Ramos (cell line): Measurements from ENCODE around the gene CLOCK.

Source experiments
- in situ Hi-C: fragments of 300-500 bp; cut with MboI; formaldehyde crosslinking; loops from one replicate; pipeline ENCODE4 v1.14.3; 2022; ENCODE audit warnings: low sequenced_read_pairs; ENCODE audit not compliant: unreplicated experiment

The CLOCK gene

DNA sequence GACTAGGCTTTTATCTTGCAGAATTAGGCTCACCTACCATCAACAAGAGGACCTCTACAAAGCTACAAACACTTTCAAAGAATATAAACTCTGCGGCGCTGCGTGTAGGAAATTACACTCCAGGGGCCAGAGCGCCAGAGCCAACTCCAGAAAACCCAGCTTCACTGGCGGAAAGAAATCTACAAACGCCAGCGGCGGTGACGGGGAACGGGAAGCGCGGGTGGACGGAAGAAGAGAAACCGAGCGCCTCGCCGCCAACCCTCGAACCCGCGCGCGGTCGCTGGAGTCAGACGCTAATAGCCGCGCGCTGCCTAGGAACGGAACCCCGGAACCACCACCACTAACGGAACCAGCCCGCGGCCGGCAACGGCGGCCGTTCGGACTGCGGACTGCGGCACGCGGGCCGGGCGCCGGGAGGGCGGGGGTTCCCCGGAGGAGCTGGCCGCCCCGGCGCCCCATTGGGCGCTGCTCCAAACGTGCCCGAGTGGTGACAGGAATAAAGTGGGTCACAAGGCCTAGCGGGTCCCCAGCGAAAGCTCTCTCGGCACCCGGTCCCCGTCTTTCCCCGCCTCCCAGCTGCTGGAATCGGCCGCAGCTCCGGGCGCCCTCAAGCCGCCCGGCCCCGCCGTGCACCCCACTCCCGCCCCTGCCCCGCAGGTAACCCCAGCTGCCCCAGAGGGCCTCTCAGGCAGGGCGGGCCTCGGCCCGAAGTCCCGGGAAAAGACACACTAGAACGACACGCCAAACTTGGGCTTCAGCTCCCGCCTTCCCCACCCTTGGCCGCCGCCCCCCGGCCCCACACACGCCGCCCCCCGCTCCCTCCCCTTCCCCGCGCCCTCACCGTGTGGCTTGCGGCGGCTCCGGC, 836 bp downstream of the CLOCK start:
- in situ Hi-C loops, result no loop called here

DNA sequence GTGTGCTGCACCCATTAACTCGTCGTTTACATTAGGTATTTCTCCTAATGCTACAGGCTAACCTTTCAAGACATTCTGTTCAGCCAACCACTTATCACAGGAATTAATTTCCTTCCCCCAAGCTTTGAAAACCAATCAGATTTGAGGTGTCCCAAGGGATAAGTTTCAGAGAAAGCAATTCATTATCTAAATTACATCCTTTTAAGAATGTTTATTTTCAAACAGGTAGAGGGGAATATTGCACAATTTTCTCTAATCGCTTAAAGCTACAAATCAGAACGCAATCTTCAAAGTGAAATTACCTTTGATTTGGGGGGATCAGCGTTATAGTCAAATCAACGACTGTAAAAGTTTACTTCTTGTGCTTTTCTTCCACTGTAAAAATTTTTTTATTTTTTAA, 1.6 kb downstream of the CLOCK start:
- in situ Hi-C loops, result no loop called here

DNA sequence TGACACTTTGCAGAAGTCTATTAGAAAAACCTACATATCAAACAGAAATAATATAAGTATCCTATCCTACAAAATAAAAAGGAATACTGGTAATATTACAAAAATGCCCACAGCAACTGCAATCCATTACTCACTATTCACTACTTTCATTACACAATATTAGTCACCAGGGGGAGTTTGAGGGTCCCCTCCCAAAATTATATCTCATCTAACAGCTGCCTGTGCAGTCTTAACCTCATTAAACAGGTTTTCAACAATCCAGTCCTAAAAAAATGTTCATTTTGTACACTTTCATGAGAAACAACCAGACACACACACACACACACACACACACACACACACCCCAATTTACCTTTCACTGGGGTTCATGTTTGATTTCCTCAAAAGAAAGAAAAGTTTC, 2.9 kb downstream of the CLOCK start:
- in situ Hi-C loops, result no loop called here

DNA sequence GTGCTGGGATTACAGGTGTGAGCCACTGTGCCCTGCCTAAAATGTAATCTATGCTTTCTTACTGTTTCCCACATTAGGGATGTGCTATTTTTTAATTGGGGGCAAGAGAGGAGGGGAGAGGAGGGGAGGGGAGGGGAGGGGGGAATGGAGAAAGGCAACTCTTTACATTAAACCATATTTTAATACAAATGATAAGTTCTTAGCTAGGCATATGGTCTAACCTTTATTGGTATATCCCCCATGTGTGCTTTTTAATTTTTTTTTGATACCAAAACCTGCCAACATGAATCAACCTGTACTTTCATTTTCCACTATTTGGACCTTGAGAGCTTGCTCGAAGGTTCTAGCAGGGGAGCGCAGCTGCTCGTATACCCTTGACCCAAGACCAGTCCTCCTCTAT, 6.4 kb downstream of the CLOCK start:
- in situ Hi-C loops, result no loop called here

DNA sequence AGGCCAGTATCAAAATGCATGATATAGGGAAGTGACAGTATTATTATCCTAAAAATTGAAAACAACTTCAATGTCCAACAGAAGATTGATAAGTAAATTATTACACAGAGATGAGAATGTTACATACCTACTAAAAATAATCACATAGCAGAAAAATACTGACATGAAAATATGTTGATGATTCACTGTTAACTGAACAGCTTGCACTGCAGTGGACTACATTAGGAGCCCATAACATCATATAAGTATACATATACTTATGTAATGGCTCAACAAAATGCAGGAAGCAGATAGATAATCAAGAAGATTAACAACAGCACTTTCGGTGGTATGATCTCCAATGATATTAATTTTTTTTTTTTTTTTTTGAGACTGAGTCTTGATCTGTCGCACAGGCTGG, 7.1 kb downstream of the CLOCK start:
- in situ Hi-C loops, result no loop called here

DNA sequence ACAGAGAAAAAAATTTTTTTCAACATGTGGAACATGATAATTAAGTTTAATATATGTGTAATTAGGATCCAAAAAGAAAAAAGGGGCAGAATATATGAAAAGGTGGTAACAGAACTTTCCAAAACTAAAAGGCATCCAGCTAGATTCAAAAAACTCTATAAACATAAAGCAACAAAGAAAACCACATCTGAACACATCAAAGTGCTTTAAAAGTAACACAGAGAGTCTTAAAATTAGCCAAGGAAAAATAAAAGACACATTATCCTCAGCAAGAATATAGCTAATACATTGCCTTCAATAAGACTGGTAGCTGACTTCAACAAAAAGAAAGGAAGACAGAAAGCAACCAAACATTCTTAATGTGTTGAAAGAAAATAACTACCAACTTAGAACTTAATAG, 8.2 kb downstream of the CLOCK start:
- in situ Hi-C loops, result no loop called here

DNA sequence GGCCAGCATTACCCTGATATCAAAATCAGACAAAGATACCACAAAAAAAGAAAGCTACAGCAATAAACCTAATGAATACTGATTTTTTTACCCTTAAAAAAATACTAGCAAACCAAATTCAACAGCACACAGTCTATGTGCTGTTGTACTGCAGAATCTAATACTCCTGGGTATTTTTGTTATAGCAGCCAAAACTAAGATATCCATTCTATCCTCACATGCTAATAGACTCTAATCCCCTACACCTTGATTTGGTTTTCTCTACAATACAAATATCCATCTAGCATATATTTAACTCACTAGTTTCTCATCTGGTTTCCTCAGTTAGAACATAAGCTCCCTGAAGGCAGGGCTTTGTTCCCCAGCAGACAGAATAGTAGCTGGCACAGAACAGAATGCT, 12.4 kb downstream of the CLOCK start:
- in situ Hi-C loops, result no loop called here

DNA sequence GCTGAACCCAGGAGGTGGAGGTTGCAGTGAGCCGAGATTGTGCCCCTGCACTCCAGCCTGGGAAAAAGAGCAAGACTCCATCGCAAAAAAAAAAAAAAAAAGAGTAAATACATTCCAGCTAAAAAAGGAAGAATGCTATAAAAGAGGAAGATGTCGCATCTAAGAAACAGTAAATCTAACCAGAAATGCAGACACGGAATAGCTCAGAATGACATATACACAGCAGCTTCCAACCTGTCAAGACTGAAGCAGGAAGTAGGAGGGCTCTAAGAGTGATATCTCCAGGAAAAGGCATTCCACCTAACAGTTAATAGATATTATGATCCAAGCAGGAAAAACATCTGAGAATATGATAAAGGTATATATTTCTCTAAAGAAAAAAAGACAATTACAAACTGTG, 16.0 kb downstream of the CLOCK start:
- in situ Hi-C loops, result no loop called here

DNA sequence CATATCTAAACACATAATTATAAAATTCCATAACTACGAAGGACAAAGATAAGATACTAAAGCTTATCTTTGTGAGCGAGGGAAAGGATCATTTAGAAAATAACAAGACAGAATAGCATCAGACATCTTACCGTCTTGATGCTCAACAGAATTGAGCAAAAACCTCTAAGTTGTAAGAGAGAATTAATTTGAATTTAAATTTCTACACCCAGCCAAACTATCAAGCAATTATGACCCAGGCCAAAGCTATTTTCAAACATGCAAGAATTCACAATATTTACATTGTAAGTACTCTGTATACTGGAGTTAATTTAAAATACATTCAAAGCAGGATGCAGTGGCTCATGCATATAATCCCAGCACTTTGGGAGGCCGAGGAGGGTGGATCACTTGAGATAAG, 16.5 kb downstream of the CLOCK start:
- in situ Hi-C loops, result no loop called here

DNA sequence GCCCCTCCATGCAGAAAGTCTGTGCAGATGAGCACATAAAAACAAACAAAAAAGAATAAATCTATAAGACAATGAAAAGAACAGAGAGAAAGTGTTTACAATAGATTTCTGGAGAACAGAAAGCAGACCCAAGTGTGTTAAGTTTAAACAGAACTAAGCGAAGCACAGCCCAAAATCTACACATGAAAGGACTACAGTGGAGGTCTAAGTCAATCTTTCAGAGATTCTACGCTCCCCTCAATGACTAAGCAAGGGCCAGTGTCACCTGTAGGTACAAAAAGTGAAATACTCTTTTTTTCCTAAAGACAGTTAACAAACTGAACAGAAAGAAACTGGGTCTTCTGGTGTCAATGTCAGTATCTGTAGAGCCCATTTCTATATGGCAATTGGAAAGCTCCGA, 18.2 kb downstream of the CLOCK start:
- in situ Hi-C loops, result no loop called here

DNA sequence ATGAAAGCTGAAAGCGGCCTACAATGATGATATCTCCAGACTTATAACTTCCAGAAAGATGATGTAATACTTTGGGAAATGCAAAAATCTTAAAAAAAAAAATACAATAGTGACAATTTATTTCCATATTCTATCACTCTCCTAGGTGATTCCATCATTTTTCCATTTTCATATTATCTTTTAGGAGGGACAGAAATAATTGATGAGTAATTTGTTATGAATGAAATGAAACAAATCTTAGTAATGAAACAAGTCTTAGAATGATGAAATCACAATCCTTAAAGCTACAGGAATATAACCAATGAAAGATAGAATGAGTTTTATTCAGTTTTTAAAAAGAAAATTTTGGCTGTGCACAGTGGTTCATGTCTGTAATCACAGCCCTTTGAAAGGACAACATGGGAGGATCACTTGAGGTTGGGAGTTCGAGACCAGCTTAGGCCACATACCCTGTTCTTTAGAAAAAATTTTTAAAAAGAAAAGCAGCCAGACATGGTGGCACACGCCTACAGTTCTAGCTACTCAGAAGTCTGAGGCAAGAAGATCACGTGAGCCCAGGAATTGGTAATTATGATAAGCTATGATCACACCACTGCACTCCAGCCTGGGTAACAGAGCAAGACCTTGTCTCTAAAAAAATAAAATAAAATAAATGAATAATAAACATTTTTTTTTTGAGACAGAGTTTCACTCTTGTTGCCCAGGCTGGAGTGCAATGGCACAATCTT, 21.7 kb downstream of the CLOCK start:
- in situ Hi-C loops, result no loop called here

DNA sequence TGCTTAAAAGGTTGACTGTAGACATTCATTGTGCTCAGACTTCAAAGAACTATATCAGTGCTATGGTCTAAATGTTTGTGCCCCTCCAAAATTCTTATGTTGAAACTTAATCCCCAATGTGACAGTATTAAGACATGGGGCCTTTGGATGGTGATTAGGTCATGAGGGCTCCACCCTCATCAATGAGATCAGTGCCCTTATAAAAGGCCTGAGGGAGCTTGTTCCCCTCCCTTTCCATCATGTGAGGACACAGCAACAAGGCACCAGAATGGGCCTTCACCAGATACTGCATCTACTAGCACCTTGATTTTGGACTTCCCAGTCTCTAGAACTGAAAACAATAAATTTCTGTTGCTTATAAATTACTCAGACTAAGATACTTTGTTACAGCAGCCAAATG, 28.3 kb downstream of the CLOCK start:
- in situ Hi-C loops, result no loop called here

DNA sequence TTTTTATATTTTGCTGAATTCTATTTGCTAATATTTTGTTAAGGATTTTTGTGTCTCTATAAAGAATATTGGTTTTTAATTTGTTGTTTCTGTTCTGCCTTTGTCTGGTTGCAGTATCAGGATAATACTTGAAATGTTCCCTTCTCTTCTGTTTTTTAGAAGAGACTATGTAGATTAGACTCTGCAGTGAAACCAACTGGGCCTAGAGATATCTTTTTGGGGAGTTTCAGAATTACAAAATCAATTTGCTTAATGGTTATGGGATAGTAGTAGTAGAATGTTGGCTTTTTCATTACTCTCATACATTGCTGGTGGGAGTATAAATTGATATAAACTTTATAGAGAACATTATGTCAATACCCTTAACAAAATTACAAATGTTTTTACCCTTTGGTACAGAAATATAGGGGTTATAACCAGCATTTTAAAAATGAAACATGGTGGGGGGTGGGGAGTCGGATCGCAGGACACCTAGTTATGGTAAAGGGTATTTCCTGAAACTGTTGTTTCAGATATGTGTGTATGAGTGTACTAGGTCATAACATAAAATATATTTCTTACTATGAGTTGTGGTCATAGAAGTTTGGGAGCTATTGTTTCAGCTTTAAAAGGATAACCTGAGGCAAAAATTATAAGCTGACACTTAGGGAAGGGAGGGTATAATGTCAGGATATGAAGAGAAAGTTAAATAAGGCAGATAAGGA, 29.0 kb downstream of the CLOCK start:
- in situ Hi-C loops, result no loop called here

DNA sequence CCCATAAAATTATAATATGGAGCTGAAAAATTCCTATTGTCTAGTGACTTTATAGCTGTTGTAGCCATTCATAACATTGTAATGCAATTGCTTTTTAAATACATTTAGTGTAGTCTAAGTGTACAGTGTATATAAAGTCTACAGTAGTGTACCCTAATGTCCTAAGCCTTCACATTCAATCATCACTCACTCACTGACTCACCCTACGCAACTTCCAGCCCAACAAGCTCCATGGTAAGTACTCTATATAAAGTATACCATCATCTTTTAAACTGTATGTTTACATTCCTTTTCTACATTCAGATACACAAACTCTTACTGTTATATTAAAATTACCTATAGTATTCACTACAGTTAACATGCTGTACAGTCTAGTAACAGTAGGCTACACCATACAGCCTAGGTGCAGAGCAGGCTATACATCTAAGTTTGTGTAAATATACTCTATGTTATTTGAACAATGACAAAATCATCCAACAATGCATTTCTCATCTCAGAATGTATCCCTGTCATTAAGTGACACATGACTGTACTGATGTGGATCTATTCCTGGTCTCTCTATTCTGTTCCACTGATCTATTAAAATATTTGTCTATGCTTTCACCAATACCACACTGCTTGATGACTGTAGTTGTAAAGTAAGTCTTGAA, 33.7 kb downstream of the CLOCK start:
- in situ Hi-C loops, result no loop called here

DNA sequence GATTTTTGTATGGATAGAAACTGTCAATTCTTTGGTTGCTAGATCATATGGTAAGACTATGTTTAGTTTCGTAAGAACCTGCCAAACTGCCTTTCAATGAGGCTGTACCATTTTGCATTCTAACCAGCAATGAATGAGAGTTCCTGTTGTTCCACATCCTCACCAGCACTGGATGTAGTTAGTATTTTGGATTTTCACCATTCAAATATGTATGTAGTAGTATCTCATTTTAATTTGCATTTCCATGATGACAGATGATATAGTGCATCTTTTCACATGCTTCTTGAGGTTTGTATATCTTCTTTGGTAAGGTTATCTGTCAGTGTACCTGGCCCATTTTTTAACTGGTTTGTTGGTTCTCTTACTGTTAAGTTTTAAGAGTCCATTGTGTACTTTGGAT, 34.6 kb downstream of the CLOCK start:
- in situ Hi-C loops, result no loop called here

DNA sequence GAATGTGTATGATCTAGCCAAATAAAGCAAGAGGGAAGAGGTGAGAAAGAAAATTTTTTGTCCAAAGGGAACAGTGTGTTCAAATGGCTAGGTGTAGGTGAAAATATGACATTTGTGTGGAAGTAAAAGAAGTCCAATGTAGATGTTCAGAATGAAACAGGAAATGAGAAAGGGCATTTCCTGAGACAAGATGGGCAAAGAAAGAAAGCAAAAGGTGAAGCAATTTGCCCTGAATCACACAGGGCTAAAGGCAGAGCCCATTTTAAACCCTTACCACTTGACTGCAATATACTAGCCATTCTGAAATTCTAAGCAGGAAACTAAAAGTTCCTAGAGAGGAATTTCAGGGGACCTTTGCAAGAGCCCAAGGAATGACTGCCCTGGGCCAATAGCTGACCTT, 36.0 kb downstream of the CLOCK start:
- in situ Hi-C loops, result no loop called here

DNA sequence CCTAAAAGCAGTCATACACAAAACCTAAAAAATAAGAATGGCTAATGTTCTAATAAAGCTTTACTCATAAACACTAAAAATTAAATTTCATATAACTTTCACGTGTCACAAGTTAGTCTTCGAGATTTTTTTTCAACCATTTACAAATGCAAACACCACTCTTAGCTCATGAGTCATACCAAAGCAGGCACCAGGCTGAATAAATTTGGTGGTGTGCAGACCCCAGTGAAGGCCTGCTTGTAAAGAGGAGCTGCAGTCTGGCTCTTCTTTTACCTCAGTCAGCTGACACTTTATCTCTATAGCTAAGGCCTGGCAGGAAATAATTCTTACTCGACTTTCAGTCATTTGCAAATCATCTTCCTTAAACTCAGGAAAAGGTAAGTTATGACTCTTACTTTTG, 37.4 kb downstream of the CLOCK start:
- in situ Hi-C loops, result no loop called here

DNA sequence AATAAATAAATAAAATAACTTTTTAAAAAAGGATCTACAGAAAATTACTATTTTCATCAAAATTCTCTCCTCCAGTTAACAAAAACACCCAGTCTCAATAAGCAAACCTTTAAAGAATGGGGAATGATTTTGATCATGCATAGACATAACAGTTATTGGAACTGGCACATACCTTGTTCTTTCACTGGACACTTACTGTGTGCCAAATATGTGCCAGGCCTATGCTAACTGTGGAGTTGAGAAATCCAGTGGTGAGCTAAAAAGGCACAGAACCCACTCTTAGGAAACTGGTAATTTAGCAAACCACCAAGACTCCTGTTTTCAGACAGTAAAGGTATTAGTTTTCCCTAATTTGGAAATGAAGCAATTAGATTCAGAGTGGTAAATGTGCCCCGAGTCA, 39.1 kb downstream of the CLOCK start:
- in situ Hi-C loops, result no loop called here

DNA sequence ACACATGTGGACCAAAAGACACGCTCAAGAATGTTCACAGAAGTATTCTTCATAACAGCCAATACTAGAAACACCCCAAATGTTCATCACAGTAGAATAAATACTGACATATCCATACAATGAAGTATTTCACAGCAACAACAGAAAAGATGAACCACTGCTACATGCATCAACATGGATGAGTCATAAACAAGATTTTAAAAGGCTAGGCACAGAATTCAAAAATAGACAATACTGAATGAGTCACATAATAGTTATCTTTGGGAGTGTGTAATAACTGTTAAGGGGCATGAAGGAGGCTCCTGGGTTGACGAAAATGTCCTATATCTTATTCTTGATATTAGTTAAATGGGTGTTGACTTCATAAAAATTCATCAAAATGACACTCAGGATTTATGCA, 43.5 kb downstream of the CLOCK start:
- in situ Hi-C loops, result no loop called here

DNA sequence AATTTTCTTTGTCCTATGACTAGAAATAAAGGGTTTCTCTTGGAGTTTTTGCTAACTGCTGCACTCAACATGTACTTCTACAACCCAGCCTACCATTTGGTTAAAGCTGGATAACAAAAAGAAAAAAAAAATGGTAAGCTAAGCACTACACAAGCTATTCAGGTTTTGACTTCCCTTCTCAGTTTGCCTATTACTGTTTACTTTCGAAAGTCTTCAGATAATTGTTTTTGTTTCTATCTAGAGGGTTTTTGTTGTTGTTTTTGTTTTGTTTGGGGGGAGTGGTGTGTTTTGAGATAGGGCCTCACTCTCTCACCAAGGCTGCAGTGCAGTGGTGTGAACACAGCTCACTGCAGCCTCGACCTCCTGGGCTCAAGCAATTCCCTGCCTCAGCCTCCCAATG, 46.6 kb downstream of the CLOCK start:
- in situ Hi-C loops, result no loop called here

DNA sequence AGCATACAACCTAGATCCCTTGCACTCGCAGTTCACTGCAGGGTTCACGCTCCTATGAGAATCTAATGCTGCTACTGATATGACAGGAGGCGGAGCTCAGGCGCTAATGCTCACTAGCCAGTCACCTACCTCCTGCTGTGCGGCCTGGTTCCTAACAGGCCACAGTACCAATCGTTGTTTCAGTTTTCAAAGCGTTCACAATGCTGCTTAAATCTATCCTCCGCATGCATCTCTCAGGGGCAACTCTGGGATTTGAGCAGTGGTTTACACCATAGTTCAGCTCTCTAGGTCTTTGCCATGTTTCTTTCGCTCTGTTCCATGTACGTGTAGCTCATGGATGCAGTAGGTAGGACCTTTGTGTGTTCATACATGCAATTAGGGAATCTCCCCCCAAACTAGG, 47.2 kb downstream of the CLOCK start:
- in situ Hi-C loops, result no loop called here
